Glomerular endothelial cell (primary cell): Measurements from ENCODE around the gene FZR1. TPM values are rescaled to one million over a fixed set of nuclear protein-coding genes. Genes with fewer than 3 reads are reported as not detected.

Experiments used
- DNase-seq: peaks from one replicate; pipeline ENCODE4 v3.0.0-alpha.2; 2011; ENCODE audit warnings: low read depth, low spot score; ENCODE audit errors: extremely low read depth
- total RNA-seq: library from RNA; depleted of rRNA; stranded (reverse); fragments of >200 nt; gene quantifications from 2 replicates; pipeline ENCODE4 v1.2.3, GENCODE V29; 2015

Gene FZR1
- total RNA-seq, 1 donor from 2014 or later: 43.9 TPM

DNA sequence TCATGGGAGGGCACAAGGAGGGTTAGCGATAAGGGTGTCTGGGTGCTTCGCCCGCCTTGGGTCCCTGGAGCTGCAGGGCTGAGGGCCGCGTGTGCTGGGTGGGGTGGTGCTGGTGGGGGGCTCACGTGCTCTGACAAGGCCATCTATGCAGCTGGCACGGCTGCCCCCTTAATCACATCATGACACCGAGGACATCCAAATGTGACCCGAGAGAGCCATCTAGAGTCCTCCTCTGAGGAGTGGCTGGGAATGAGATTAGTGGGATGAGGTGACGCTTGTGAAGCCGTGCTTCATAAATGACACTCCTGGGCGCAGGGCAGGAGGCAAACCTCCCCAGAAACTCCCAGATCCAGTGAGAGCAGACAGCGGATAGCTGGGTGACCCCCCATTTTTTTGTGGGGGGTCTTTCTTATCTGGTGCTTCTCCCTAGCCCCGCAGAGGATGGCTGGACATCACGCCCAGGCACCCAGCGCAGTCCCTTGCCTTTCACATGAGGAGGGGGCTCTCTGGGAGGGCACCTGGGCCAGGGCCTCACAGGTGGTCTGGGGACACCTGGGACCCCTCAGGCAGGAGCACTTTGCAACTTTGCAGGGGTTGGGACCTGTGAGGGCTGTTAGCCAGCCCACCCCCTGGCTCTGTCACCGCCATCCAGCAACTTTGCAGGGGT is 6.6 kb downstream of the FZR1 start:
- no peak for DNase-seq

DNA sequence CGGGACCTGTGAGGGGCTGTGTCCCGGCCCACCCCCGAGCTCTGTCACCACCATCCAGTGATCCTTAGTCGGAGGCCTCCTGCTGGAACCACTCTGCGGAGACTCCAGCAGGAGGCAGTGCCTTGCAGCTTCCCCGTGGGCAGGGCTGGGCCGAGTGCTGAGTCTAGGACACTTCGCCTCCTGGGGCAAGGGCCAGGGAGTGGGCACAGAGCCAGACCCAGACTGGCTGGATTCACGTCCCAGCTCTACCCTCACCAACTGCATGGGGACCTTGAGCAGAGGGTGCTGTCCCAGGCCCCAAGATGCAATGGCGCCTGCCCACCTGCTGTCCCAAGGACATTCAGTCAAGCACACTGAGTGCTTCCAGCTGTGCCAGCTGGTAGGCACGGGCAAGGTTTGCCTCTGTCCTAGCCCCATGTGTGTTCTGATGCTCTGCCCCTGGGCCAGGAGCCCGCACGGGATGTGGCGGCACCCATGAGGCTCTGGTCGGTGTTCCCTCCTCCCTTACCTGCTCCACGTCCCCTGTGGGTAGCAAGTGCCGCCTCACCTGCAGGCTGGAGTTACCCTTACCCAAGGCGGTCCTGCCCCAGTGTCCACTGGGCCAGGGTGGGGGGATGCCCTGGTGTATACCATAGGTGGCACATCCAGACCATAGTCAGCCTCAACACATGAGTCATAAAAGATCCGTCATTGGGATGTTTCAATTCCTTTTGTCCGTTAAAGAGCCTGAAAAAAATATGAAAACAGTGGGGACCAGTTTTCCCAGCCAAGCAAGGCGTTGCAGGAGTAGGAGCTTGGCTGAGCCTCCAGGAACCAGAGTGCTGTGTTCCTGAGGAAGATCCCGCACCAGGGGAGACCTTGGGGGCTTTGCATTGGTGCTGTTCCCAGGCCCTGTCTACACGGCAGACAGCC is 7.4 kb downstream of the FZR1 start:
- DNase-seq: no peak

DNA sequence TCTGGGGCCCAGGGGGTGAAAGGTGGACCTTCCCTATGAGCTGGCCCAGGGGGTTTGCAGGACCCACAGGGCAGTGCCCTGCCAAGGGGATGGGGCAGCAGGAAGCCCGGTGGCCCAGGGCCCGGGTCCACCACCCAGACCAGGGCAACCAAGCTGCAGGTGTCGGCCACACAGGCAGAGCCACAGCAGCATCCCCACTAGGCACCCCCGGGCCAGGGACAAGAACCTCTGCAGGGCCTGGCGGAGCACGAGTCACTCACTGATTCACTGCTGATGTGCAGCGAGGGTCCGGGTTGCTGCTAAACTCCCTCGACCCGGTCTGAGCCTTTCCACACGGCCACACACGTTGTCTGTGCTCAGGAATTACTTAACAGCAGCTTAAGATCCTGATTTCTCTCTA is 8.8 kb downstream of the FZR1 start:
- DNase-seq: no peak

DNA sequence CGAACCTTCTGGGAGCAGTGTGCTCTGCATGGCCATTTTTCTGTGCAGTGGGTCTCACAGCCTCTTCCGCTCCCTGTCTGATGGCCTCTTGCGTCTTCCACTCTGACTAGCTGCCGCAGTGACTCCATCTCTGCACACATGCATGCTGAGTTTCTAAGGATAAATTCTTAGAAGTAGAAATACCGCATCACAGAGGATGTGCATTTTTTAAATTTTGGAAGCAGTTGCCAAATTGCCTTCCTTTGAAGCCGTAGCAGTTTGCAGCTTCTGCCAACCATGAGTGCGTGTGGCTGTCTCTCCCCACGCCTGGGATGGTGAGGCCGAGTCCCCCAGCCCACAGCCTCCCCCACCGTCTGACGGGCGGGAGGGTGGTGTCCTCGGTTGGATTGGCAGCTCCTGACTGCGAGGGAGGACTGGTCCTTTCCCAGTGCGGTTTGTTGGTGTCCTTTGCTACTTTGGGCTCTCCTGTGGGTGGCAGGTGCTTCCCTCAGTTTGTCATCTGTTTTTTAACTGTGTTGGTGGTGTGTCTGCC is 9.8 kb downstream of the FZR1 start:
- DNase-seq: no peak

DNA sequence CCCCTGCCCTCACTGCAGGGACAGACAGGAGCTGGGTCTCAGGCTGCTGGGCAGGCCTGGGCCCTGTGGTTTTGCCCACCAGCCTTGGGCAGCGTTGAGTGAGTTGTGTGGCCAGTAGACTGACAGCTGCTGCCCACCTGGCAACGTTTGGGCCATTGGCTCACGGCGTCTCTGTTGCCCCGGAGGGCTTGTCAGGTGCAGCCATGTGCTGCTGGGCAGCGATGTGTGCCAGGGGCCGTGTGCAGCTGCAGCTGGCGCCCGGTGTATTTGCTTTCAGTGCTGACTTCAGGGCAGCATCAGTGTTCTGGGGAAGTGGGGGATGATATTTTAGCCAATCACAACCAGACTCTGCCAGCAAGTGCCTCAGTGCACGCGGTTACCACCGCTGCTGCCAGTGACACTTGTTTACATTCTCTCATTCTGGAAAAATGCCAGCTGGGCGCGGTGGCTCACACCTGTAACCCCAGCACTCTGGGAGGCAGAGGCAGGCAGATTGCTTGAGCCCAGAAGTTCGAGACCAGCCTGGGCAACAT is 10.6 kb downstream of the FZR1 start:
- DNase-seq: no peak

DNA sequence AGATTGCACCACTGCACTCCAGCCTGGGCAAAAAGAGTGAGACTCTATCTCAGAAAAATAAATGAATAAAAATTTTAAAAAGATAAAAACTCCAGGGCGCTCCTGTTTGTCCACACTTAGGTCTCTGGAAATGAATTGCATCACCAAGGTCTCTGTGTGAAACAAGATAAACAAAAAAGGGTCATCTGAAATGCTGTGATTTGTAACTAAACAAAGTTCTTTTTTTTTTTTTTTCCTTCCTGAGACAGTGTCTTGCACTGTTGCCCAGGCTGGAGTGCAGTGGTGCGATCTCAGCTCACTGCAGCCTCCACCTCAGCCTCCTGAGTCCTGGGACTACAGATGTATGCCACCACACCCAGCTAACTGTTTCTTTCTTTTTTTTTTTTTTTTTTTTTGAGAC is 11.5 kb downstream of the FZR1 start:
- no peak for DNase-seq

DNA sequence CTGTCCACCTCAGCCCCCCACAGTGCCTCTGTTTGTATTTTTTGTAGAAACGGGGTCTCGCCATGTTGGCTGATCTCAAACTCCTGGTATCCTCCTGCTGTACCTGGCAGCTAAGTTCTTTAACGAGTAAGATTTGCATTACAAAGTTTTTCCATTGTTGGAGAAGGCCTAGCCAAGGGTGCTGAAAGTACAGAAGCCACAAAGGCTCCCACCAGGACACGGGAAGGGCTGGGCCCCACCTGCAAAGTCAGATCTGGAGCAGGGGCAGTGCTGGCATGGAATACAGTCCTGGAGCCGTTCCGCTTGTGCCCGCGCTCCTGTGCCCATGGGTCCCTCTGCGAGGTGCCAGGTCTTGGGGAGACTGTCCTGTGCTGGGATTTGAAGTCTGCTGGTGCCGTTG is 12.1 kb downstream of the FZR1 start:
- no peak for DNase-seq

DNA sequence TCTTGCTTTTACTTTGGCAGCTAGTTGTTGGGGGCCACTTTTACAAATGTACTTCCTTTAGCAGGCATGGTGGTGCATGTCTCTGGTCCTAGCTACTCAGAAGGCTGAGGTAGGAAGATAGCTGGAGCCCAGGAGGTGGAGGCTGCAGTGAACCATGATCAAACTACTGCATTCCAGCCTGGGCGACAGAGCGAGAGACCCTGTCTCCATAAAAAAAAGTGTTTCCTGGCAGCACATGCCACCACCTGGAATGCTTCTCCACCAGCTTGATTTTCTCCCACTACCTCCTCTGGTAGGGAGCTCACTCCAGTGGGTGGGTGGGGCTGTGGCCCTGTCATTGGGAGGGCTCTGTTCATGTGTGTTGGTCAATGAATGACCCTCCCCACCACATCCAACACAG is 12.5 kb downstream of the FZR1 start:
- DNase-seq: no peak

DNA sequence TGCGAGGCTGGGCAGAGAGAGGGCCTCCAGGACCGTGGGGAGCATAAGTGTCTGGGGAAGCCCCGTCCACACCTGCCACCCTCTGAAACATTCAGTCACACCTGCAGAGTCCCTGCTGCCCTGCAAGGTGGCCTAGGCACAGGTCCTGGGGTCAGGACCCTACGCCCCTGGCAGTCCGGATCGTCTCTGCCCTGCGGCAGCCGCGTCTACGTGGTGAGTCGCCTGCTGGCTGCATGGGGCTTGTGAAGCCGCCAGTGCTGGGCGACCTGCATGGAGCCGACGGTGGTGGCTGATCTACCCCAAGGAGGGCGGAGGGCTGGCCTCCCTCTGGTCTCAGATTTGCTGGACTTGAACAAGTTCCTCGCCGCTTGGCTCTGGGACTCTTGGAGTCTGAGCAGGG is 13.0 kb downstream of the FZR1 start:
- DNase-seq: no peak

DNA sequence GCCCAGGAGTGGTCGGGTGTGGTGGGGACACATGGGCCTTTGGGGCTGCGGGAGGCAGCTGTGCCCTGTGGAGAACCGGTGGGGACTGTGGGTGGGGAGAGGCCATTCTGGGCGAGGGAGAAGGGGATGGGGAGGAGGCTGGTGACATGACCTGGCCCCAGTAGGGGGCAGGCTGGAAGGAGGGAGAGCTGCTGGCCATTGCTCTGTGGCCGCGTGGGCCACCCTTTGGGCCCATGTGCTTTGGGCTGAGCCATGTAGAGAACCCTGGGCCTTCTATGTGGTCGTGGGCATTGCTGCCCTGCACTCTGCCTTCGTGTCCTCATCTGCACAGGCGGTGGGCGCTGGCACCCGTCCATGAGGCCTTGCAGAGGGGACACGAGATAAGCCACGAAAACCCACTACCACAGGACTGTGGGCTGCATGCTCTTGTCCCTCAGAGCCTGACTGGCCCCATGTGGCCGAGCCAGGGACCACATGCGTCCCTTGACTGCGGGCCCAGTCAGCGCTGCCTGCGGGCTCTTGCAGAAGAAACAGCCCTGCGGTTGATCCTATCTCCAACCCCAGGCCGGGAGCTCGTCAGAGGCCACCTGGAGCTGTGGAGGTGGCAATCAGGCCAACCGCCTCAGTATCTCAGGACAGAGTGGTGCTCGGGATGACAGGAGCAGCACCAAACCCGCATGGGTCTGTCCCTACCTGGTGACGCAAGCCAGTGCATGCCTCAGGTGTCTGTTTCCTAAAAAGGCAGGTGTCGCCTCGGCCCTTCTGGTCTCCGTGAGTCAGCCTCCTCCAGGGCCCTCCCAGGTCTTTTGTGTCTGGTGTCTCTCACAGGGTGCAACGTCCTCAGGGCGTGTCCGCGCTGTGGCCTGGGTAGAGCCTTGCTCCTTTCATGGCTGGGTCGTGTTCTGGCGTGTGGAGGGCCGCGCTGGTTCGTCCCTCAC is 14.3 kb downstream of the FZR1 start:
- no peak for DNase-seq

DNA sequence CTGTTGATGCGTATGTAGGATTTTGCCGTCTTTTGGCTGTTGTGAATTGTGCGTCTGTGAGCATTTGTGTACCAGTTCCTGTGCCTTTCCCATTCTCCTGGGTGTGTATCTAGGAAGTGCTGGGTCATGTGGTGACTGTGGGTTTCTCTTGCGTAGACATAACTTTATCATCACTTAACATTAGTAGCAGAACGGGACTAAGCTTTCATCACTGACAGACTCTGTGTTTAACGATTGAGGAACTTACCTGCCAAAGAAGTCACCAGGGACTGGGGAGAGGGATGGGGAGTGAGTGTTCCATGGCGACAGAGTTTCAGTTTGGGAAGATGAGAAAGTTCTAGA is 15.0 kb downstream of the FZR1 start:
- DNase-seq: no peak

DNA sequence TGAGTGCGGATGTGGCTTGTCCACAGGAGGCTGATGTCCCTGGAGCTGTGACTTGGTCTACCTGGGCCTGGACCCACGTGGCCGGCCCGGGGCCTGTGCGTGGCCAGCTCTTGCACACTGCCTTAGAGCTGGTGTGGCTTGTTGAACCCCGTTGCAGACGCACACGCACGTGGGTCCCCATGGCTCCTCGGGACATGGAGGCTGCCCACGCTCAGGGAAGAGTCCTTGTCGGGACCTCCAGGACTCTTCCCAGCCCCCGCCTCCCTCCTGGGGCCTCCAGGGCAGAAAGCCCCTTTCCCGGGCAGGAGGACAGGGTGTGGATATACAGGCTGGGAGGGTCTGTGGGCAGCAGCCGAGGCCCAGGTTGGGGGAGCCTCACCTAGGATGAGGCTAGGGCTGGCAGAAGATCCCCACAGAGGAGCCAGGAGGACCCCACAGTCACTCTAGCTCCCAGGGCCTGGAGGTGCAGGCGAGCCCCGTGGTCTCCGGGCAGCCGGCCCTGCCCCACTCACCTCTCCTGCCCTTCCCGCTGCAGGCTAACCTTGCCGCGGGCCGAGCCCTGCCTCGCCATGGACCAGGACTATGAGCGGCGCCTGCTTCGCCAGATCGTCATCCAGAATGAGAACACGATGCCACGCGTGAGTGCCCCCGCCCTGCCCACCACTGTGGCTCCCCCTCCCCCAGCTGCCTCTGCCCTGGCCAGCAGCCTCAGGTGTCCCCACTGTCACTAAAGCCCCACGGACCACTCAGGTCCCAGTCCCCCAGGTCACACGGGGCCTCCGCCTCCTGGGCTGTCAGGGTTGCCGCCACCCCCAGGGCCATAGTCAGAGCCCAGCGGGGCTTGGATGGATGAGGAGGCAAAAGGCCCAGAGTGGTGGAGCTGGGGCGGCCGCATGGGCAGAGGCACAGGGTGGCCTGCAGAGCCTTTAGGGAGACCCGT is 16.6 kb downstream of the FZR1 start:
- DNase-seq: no peak

DNA sequence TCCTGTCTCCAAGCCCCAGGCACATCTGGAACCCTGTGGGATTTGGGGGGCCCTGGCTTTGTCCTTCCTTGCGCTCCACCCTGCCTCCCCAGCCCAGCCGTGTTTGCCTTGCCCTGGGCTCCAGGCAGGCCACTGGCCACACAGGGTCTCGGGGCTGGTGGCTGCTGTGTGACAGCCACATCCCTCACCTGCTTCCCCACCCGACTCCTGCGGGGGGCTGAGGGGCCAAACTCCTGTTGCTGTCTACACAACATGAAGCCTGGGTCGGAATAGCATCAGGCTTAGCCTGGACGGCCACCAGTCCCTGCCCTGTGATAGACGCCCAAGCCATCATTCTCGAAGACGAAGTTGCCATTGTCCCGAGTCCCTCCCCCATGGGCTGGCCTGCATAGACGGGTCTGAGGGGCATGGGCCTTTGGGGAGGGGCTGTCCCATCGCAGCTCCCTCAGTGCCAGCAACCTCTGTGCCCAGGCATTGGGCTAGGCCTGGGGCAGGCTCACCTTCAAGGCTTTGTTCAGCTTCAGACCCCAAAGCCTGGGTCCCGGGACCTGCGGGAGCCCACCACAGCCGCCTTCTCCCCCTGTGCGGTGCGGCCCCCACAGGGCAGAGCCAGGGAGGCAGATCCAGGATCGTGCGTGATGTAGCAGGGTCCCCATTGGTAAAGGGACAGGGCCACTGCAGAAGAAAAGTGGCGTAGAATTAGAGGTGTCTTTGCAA is 17.4 kb downstream of the FZR1 start:
- DNase-seq: no peak

DNA sequence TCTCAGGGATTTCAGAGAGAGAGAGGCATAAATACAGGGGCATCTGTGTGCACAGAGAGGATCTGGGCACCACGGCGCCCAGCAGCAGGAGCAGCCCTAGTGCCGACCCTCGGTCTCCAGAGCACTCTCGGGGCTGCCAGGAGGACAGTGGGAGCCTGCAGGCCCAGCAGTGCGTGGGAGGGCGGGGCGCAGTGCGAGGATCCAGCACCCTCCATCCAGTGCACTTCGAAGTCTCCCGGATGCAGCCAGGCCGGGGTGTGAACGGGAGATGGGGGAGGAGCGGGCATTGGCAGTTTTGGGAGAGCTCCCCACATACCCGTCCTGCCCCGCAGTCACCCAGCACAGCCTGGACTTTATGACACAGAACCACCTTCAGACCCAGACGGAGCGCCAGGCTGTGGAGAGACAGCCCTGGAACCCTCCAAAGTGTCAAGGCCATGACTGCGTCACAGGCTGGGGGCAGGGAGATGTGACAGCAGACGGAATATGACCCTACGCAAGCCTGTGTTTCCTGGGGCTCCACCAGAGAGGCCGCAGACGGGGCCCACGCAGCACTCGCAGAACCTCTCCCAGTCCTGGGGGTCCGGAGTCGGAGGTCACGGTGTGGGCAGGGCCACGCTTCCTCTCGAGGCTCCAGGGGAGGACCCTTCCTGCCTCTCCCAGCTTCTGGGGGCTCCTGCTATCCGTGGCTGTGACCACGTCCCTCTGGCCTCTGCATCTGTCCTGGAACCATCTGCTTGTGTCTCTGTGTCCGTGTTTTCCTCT is 18.1 kb downstream of the FZR1 start:
- DNase-seq: no peak

DNA sequence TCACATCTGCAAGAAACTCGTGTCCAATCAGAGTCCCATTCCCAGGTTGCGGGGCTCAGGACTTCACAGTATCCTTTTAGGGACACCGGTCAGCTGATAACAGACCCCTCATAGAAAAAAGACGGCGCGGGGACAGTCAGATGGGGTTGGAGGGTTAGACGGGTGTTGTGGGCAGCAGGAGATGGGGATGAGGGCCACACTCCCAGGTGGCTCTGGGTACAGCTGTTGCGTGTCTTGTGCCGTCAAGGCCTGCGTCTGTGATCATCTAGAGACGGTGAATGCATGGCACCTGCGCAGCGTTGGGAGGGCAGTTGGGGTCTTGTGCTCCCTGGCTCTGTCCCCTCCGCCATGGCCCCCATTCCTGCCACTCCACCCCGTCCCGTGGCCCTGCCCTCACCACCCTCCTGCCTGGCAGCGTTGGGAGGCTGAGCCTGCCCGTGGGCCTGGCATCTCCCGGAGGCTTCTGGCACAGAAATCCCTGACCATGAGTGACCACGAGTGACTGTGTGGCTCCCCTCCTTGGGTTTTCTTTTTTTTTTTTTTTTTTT is 18.9 kb downstream of the FZR1 start:
- DNase-seq: no peak

DNA sequence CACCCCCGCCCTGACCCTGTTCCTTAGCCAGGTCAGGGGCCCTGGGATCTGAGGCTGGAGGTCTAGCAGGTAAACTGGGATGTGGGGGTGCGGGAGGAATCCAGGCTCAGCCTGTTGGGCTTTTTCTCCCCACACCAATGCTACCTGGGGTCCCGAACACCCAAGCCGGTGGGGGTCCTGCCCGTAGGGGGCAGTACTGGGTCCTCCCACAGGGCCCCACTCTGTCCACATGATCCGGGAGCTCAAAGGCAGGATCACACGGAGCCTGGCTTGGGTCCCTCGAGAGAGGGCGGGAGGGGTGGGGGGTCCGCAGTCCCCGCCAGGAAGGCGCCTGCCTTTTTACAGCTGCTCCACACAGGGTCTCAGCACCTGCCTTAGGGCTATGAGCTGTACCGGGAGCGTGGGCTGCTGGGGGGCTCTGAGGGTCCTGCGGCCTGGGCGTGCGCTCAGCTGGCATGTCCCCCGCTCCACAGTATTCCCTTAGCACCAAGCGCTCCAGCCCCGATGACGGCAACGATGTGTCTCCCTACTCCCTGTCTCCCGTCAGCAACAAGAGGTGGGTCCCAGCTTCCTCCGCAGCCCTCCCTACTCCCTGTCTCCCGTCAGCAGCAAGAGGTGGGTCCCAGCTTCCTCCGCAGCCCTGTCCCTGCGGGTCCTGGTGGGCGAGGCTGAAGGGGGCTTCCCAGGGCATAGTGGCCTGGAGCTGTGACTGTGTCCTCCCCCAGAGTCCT is 20.6 kb downstream of the FZR1 start:
- no peak for DNase-seq

DNA sequence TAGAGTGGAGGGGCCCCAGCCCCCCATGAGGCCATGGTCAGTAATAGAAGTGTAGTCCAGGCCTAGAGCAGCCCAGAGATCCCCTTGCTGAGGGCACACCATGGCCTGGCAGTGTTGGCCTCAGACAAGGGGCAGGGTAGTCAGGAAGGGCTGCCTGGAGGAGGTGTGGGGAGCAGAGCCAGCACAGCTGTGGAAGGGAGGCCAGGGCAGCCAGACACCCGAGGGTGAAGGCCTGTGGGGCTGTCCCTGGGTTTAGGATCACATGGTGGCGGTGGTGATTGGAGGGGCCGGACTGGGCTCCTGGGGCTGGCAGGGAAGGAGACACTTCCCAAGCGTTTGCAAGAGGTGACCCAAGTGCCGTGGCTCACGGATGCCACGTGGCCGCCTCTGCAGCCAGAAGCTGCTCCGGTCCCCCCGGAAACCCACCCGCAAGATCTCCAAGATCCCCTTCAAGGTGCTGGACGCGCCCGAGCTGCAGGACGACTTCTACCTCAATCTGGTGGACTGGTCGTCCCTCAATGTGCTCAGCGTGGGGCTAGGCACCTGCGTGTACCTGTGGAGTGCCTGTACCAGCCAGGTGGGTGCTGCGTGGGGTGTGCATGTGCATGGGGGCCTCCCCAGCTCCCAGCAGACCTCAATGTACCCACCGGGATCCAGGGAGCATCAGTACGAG is 21.3 kb downstream of the FZR1 start:
- no peak for DNase-seq
